H9 (cell line): ENCODE results near the gene TGM4. TPM values are rescaled to one million over a fixed set of nuclear protein-coding genes. Genes with fewer than 3 reads are reported as not detected.

Experiments used
- DNase-seq: peaks from one replicate; pipeline ENCODE4 v3.0.0-alpha.2; 2017
- H2AFZ ChIP-seq: one replicate; pipeline ENCODE4 v1.6.1; 2013; ENCODE audit warnings: mild to moderate bottlenecking, low read length, control low read depth, moderate library complexity
- H2AK5ac ChIP-seq: 2 replicates; pipeline ENCODE4 v1.6.1; 2013; ENCODE audit warnings: low read length, control low read depth, mixed read lengths; ENCODE audit not compliant: insufficient read length
- H2BK120ac ChIP-seq: one replicate; pipeline ENCODE4 v1.6.1; 2013; ENCODE audit warnings: low read depth, mild to moderate bottlenecking, low read length, control low read depth, inconsistent platforms; ENCODE audit not compliant: poor library complexity, severe bottlenecking
- H2BK12ac ChIP-seq: 2 replicates; pipeline ENCODE4 v1.6.1; 2013; ENCODE audit warnings: low read length, control low read depth, mixed read lengths, low read depth; ENCODE audit not compliant: insufficient read length
- H2BK15ac ChIP-seq: 2 replicates; pipeline ENCODE4 v1.6.1; 2013; ENCODE audit warnings: low read depth, low read length, control low read depth
- H2BK20ac ChIP-seq: one replicate; pipeline ENCODE4 v1.6.1; 2013; ENCODE audit warnings: low read depth, mild to moderate bottlenecking, low read length, control low read depth, inconsistent platforms; ENCODE audit not compliant: poor library complexity, severe bottlenecking
- H2BK5ac ChIP-seq: 2 replicates; pipeline ENCODE4 v1.6.1; 2013; ENCODE audit warnings: low read length, control low read depth, mixed read lengths; ENCODE audit not compliant: insufficient read length
- H3K14ac ChIP-seq: 2 replicates; pipeline ENCODE4 v1.6.1; 2013; ENCODE audit warnings: low read length, control low read depth; ENCODE audit not compliant: insufficient read depth
- H3K18ac ChIP-seq: 2 replicates; pipeline ENCODE4 v1.6.1; 2013; ENCODE audit warnings: low read depth, mild to moderate bottlenecking, mixed read lengths, low read length, control low read depth; ENCODE audit not compliant: insufficient read length
- H3K23ac ChIP-seq: 2 replicates; pipeline ENCODE4 v1.6.1; 2013; ENCODE audit warnings: low read length, control low read depth, mixed read lengths, low read depth; ENCODE audit not compliant: insufficient read length
- H3K23me2 ChIP-seq: 2 replicates; pipeline ENCODE4 v1.6.1; 2013; ENCODE audit warnings: low read depth, mild to moderate bottlenecking, mixed read lengths, low read length, control low read depth; ENCODE audit not compliant: insufficient read length, poor library complexity, severe bottlenecking
- H3K27ac ChIP-seq: 2 replicates; pipeline ENCODE4 v1.5.1; 2013; ENCODE audit warnings: low read length, control low read depth, mixed read lengths, low read depth; ENCODE audit not compliant: insufficient read length
- H3K27me3 ChIP-seq: 2 replicates; pipeline ENCODE4 v1.6.1; 2013; ENCODE audit warnings: low read length, control low read depth, inconsistent platforms; ENCODE audit not compliant: insufficient read depth
- H3K4ac ChIP-seq: 2 replicates; pipeline ENCODE4 v1.6.1; 2013; ENCODE audit warnings: low read depth, mild to moderate bottlenecking, control low read depth, inconsistent platforms, low read length, moderate library complexity
- H3K4me1 ChIP-seq: 2 replicates; pipeline ENCODE4 v1.6.1; 2013; ENCODE audit warnings: low read length, control low read depth, inconsistent platforms; ENCODE audit not compliant: insufficient read depth
- H3K4me2 ChIP-seq: 2 replicates; pipeline ENCODE4 v1.6.1; 2013; ENCODE audit warnings: low read length, control low read depth, mixed read lengths; ENCODE audit not compliant: insufficient read length, insufficient read depth
- H3K56ac ChIP-seq: 2 replicates; pipeline ENCODE4 v1.6.1; 2013; ENCODE audit warnings: low read depth, mild to moderate bottlenecking, mixed read lengths, low read length, control low read depth; ENCODE audit not compliant: insufficient read length
- H3K79me1 ChIP-seq: 2 replicates; pipeline ENCODE4 v1.6.1; 2013; ENCODE audit warnings: low read depth, mild to moderate bottlenecking, moderate library complexity, low read length, control low read depth, inconsistent platforms; ENCODE audit not compliant: insufficient read depth, poor library complexity, severe bottlenecking
- H3K79me2 ChIP-seq: 2 replicates; pipeline ENCODE4 v1.6.1; 2013; ENCODE audit warnings: low read length, control low read depth, inconsistent platforms; ENCODE audit not compliant: insufficient read depth
- H3K9ac ChIP-seq: 2 replicates; pipeline ENCODE4 v1.6.1; 2013; ENCODE audit warnings: low read length, control low read depth, mixed read lengths; ENCODE audit not compliant: insufficient read length; ENCODE audit errors: extremely low read depth
- H3K9me3 ChIP-seq: one replicate; pipeline ENCODE4 v1.6.1; 2013; ENCODE audit warnings: low read depth, low read length, inconsistent platforms; ENCODE audit not compliant: control insufficient read depth
- H3T11ph ChIP-seq: one replicate; pipeline ENCODE4 v1.6.1; 2013; ENCODE audit warnings: mild to moderate bottlenecking, low read length, control low read depth, inconsistent platforms
- H4K20me1 ChIP-seq: one replicate; pipeline ENCODE4 v1.6.1; 2013; ENCODE audit not compliant: control insufficient read depth, insufficient read length, insufficient read depth
- H4K5ac ChIP-seq: 2 replicates; pipeline ENCODE4 v1.6.1; 2013; ENCODE audit warnings: low read depth, mild to moderate bottlenecking, mixed read lengths, low read length, control low read depth; ENCODE audit not compliant: insufficient read length
- H4K8ac ChIP-seq: replicated peaks from 2 replicates; pipeline ENCODE4 v1.6.1; 2013; ENCODE audit warnings: low read length, control low read depth, mixed read lengths, low read depth; ENCODE audit not compliant: insufficient read length
- H4K91ac ChIP-seq: 2 replicates; pipeline ENCODE4 v1.6.1; 2013; ENCODE audit warnings: low read depth, mild to moderate bottlenecking, moderate library complexity, mixed read lengths, low read length, control low read depth; ENCODE audit not compliant: insufficient read length
- H3K27ac Mint-ChIP-seq, 3 experiments: 2 replicates in 2 of 3; 3 replicates in 1 of 3; pipeline ENCODE4 v1.8.0; 2020 to 2021; ENCODE audit warnings: mixed read lengths in 3 of 3, mild to moderate bottlenecking in 1 of 3, moderate library complexity in 1 of 3
- H3K27me3 Mint-ChIP-seq: 2 replicates; pipeline ENCODE4 v1.8.0; 2021; ENCODE audit warnings: low read depth, mild to moderate bottlenecking, moderate library complexity, mixed read lengths
- H3K36me3 Mint-ChIP-seq, 3 experiments: 2 replicates in 2 of 3; 3 replicates in 1 of 3; pipeline ENCODE4 v1.8.0; 2020 to 2021; ENCODE audit warnings: low read depth in 3 of 3, mixed read lengths in 3 of 3; ENCODE audit not compliant: insufficient read depth in 1 of 3
- H3K4me1 Mint-ChIP-seq, 2 experiments: 2 replicates each; pipeline ENCODE4 v1.8.0; 2020; ENCODE audit warnings: mixed read lengths in 2 of 2
- H3K4me3 Mint-ChIP-seq, 2 experiments: 2 replicates in 1 of 2; 3 replicates in 1 of 2; pipeline ENCODE4 v1.8.0; 2020 to 2021; ENCODE audit warnings: mild to moderate bottlenecking in 2 of 2, mixed read lengths in 2 of 2, moderate library complexity in 1 of 2
- H3K9me3 Mint-ChIP-seq, 2 experiments: 2 replicates in 1 of 2; 3 replicates in 1 of 2; pipeline ENCODE4 v1.8.0; 2020; ENCODE audit warnings: mild to moderate bottlenecking in 2 of 2, mixed read lengths in 2 of 2, moderate library complexity in 1 of 2
- CTCF ChIP-seq: fragments of 200-600 bp; sonication (generic); conservative IDR thresholded peaks from 3 replicates; pipeline ENCODE4 v1.8.0; 2021; ENCODE audit warnings: antibody characterized with exemption, mild to moderate bottlenecking
- WGBS: extraction: QIAGEN DNeasy Blood & Tissue Kit; methylation state at CpG from one replicate; pipeline ENCODE4 v1.1.7; 2013; ENCODE audit warnings: missing lambda C conversion rate, low lambda C conversion rate, mixed read lengths; ENCODE audit not compliant: insufficient read length; ENCODE audit errors: extremely low coverage; 5-methylcytosine and 5-hydroxymethylcytosine counted together
- total RNA-seq: library from RNA; stranded (reverse); gene quantifications from 2 replicates; pipeline ENCODE4 v1.2.1, GENCODE V29; 2021

TGM4 gene
- total RNA-seq, 1 experiment from 2014 or later: not detected

GRCh38 chr3:44914936-44915335 lies 40.5 kb downstream of the TGM4 start:
- Histone ChIP-seq H2BK120ac (peak overlapping the region; percentile 86), H4K5ac (no peak overlapping the region), H3K56ac (no peak overlapping the region), H3K9ac (no peak overlapping the region), H4K8ac (no peak overlapping the region), H3K4me2 (no peak overlapping the region), H3K79me2 (no peaks in the 10 kb centered on the region), H2BK12ac (no peak overlapping the region), H2AFZ (no peak overlapping the region), H3K23me2 (no peaks in the 10 kb centered on the region), H4K20me1 (no peaks in the 10 kb centered on the region), H3K27ac (no peak overlapping the region), H3K27me3 (no peaks in the 10 kb centered on the region), H2BK15ac (no peak overlapping the region), H3K18ac (no peak overlapping the region), H3K9me3 (no peaks in the 10 kb centered on the region), H3K14ac (no peak overlapping the region), H3K4ac (no peak overlapping the region), H2BK20ac (no peak overlapping the region), H3K23ac (no peak overlapping the region), H2AK5ac (no peak overlapping the region), H3T11ph (no peak overlapping the region), H3K4me1 (no peaks in the 10 kb centered on the region), H4K91ac (no peak overlapping the region), H2BK5ac (no peak overlapping the region), H3K79me1 (no peaks in the 10 kb centered on the region)
- no peak for DNase-seq
- peaks cover 4% of the 10 kb centered on the region for H3K27me3 Mint-ChIP-seq
- peaks cover 7 to 10% of the 10 kb centered on the region in 2 experiments for H3K4me1 Mint-ChIP-seq
- no CpG with 5 or more reads among the region's 4 CpGs for WGBS
- no peak overlapping the region for H3K27ac Mint-ChIP-seq
- H3K9me3 Mint-ChIP-seq: no peaks in the 10 kb centered on the region; a peak in 1 of 5 replicates
- peak; percentile 57 for TF ChIP-seq CTCF
- peaks cover 0 to 4% (median 0%) of the 10 kb centered on the region in 3 experiments; a peak in 2 of 7 replicates for H3K36me3 Mint-ChIP-seq
- no peak overlapping the region for H3K4me3 Mint-ChIP-seq
